Activated CD4-positive, alpha-beta T cell treated with anti-CD3 and anti-CD28 coated beads, Interleukin-2, amount 50 U/mL, for 24 hours (primary cell): ENCODE measurements around the gene DAB2IP.

Experiments used
- DNase-seq, 2 donors: peaks; one replicate each; pipeline ENCODE4 v3.0.0-alpha.2; 2020; ENCODE audit warnings: low read depth in 1 of 2, low spot score in 1 of 2

The DAB2IP gene

DNA sequence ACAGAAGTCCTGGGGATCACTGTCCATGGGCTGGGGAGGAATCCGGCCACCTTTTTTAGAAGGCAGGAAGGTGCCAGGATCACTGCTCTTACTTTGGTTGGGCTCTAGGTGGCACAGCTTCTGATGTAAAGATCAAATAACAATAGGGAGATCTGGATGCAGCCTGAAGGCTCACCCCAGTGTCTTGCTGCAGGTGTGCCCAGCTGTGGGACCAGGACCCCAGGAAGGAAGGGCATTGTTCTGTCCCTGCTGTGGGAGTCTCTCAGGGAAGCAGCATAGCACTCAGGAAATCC is 69.6 kb downstream of the DAB2IP start:
- no peak for DNase-seq

GRCh38 chr9:121721770-121722169 is 70.3 kb downstream of the DAB2IP start:
- no peak for DNase-seq

GRCh38 chr9:121725008-121725775 is 73.8 kb downstream of the DAB2IP start:
- no peak for DNase-seq

DNA sequence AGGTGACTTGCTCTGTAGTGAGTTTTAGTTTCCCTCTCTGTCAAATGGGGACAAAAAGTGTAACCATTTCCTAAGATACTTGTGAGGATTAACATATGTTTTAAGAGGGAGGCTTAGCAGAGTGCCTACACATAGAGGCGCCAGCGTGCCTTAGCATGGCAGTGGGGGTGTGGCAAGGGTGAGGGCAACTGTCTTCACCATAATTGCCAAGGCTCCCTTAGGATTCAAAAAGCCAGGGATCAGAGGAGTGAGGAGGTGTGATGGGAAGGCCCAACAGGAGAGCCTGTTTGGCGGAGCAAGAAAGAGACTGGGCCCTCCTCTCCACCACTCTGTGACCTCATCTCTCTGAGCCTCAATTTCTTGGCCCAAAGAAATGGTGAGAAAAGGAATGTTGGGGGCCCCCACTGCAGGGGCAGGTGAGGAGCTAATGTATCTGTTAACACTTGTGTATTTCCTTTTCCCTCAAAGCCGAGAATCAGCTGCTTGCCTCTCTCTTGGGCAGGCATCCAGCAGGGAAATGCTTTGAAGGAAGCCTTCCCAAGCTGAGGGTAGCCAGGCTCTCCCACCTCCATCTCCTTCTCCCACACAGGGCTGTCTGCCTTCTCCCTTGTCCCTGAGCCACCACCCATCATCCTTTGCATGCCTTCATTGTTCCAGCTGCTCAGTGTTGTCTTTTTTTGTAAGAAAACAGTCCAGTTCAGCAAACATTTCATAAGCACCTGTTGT is 76.0 kb downstream of the DAB2IP start:
- no peak for DNase-seq

GRCh38 chr9:121728916-121729315 is 77.5 kb downstream of the DAB2IP start:
- no peak for DNase-seq

DNA sequence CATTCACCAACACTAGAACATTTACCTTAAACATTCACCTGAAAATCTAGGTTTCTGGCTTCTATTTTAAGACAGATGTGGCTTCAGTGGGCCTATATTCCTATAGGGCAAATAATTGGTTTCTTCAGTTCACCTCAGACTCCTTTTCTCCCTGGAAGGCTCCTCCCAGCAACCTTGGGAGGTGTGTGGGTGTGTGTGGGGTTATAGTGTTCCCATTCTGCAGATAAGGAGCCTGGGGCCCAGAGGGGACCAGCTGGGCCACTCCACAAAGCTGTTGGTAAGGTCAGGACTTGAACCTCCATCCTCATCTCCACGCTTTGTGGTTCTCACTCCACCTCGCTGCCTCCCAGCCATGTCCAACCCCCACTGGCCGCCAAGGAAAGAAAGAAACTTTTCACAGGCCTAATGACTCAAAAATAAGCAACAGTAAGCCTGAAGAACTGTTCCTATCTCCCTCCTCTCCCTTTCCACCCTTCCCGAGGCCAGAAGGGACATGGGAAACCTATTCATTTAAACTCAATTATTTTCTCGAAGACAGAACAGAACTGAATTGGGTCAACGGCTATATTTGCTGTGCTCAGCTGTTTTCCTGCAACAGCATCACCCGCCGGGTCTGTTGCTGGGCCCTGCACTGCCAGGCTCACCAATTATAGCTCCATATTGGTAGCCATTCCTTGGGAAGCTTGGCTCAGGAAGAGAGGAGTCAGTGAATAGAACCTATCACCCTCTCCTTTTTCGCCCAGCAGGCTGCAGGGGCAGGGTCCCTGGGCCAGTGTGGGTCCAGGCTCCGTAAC is 78.5 kb downstream of the DAB2IP start:
- DNase-seq = no peak

- no peak for DNase-seq
Observed at GRCh38 chr9:121731090-121731489, 79.7 kb downstream of the DAB2IP start.

DNA sequence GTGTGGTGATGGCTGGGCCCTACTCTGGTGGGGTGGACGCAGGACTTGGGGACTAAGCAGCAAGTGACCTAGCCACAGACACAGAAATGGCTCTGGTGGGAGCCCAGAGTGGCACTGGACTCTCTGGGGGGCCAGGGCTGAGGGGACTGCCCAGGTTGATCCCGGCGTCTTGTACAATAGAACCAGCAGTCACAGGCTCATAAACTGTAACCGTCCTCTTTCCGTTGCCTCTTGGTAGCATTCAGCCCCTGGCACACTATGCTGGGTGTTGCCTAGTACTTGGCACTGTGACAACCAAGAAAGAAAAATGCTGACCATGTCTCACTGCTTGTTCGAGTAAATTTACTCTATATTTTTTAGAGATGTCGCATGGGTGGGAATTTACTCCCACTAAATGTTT is 80.5 kb downstream of the DAB2IP start:
- DNase-seq = no peak

GRCh38 chr9:121732389-121732788 is 81.0 kb downstream of the DAB2IP start:
- DNase-seq = no peak

DNA sequence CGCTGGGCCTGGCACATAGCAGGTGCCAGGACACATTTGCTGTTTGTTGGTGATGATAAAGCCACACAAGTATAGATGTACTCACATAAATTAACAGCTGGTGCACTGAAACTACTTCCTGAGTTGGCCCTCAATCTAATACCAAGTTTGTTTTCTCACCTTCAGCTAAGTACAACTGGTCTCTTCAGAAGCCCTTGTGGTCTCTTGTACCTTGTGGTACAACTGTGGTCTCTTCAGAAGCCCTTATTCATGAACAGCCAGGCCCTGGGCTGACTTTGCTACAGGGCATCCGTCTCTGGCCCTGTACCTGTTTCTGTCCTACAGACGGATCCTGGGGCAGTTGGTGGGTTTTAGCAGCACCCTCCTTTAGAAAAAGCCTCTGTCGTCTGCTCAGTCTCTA is 81.5 kb downstream of the DAB2IP start:
- no peak for DNase-seq

- no peak for DNase-seq
Observed at GRCh38 chr9:121734465-121734864, 83.0 kb downstream of the DAB2IP start.

DNA sequence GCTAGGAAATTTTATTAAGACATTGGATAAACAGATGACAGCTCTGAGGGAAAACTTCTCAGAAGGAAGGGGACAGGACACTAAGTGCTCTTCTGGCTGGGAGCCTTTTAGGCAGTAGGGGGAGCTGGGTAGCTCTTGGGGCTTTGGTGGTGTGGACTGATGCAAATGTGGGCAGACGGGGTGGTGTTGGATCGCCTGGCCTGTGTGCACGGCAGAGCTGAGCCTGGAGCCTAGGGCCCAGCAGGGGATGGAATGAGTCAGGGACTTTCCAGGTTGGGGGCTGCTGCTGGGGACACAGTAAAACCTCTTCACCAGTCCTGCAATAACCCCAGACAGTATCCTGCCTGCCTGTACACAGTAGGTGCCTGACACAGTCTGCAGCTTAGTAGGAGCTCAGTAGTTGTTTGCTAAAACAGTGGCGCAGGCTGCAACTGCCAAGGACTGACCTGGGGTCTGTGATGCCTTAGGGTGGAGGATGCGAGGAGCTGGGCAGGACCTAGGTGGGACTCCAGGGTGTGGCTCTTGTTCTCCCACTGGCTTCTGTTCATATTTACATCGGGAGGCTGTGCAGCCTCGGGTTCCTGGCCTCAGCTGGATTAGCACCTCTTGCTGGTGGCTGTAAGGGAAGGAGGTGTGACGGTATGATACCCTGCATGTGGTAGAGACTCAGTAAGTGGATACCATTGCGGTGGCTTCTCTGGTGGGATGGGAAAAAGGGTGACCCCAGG is 83.8 kb downstream of the DAB2IP start:
- no peak for DNase-seq

- DNase-seq = no peak
Observed at GRCh38 chr9:121735793-121736770, 84.6 kb downstream of the DAB2IP start.

GRCh38 chr9:121736934-121737462 is 85.6 kb downstream of the DAB2IP start:
- DNase-seq = no peak

GRCh38 chr9:121737481-121737931 is 86.1 kb downstream of the DAB2IP start:
- no peak for DNase-seq

- DNase-seq = no peak
Observed at GRCh38 chr9:121738411-121738810, 87.0 kb downstream of the DAB2IP start.

DNA sequence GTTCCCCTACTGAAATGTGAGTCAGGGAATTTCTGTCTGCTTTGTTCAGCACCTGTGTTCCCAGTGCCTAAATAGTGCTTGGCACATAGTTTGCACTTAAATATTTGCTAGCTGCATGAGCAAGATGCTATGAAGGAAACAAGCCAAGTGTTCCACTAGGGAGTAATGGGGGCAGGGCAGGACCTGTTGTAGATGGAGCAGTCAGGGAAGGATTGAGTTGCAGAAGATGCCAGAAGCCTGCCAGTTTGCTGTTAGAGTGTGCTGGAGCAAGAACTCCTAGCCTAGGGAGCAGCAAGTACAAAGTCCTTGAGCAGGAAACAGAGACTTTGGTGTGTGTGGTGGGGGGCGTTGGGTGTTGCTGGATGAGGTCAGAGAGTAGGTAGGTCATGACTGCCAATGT is 87.5 kb downstream of the DAB2IP start:
- DNase-seq = no peak

DNA sequence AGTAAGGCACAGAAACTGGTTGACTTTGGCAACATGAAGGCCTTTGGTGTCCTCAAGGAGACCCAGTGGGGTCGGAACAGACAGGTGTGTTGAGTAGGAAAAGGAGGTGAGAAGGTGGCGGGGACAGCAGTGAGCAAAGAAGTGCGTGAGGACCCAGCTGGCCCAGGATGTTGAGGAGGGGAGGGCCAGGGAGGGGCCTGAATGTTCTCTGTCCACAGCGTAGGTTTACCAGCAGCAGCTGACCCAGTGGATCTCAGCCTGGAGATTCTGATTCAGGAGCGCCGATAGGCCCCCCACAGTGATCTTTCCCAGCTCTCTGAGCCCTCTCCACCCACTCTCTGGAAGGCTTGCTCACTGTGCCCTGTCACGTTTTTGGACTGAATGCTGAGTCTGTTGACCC is 88.5 kb downstream of the DAB2IP start:
- DNase-seq = no peak

DNA sequence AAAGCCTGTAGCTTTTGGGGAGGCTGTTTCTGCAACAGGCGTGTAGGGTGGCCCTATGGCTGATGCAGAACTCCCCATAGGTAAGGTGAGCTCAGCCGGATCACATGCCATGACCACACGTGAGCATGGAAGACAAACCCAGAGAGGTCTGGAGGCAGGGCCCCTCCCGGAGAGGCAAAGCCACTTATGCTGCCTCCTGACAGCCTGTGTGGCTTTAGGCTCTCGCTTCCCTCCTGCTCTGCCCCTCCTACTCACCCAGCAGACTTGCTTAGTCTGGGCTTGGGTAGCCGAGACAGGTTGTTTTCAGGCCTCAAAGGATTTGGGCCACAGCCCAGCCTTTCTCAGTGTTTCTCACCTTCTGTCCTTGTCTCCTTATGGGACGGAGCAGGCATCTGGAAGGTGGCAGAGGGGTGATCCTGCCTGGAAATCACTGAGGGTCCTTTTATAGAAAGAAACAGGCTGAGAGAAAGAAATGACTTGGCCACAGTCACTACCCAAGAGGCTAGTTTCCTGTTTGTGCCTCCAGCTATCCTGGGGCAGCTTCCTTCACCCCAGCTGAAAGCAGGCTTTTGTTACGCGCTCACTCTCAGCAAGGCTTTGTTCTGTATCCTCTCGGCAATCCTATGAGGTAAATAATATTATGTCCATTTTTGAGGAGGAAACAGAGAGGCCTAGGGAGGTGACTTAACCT is 89.9 kb downstream of the DAB2IP start:
- DNase-seq = no peak
